ENCODE data around the gene HOXB3. TPM values are rescaled to one million over a fixed set of nuclear protein-coding genes. Genes with fewer than 3 reads are reported as not detected.
"Not testable (repeated sequence)": the region's sequence is repeated elsewhere in the genome, so short reads cannot be mapped to it uniquely, and the experiment has no call there.

Gene HOXB3
- total RNA-seq, 2 experiments from 2014 or later = 10.5 to 13.6 TPM

- peak; percentile 66 for DNase-seq
- POLR2A ChIA-PET = interaction anchor here (1.2 to 1.5 kb wide), 4 partner anchors 28 to 38 kb away, joined by 3 to 7 read pairs (median 4); no protein-coding TSS in a partner anchor
- peak overlapping the region; percentile 97 for H3K27ac Mint-ChIP-seq
- H3K4me1 Mint-ChIP-seq = peaks cover 50% of the 10 kb centered on the region
- peak overlapping the region; percentile 96 for H3K4me3 Mint-ChIP-seq
- no peaks in the 10 kb centered on the region for H3K9me3 Mint-ChIP-seq
- H3K27me3 Mint-ChIP-seq = peaks cover 18% of the 10 kb centered on the region
- H3K36me3 Mint-ChIP-seq = peaks cover 8% of the 10 kb centered on the region
- ATAC-seq (ENCODE audit: low read depth) = peak; percentile 30
These were observed 46.1 kb downstream of the HOXB3 start for GRCh38 chr17:48543854-48544348.

- Mint-ChIP-seq H3K27ac (peak overlapping the region; percentile 97), H3K4me1 (peaks cover 46% of the 10 kb centered on the region), H3K27me3 (peaks cover 18% of the 10 kb centered on the region), H3K4me3 (peak overlapping the region; percentile 96), H3K36me3 (peaks cover 8% of the 10 kb centered on the region), H3K9me3 (no peaks in the 10 kb centered on the region)
- POLR2A ChIA-PET = interaction anchor here (0.5 to 1.5 kb wide), 5 partner anchors 28 to 1187 kb away, joined by 3 to 7 read pairs (median 3); no protein-coding TSS in a partner anchor
- DNase-seq (peak; percentile 80), ATAC-seq (ENCODE audit: low read depth) (peak; percentile 62)
These were observed 46.8 kb downstream of the HOXB3 start for GRCh38 chr17:48543107-48543853.

- DNase-seq = no peak
- H3K4me3 Mint-ChIP-seq = peak overlapping the region; percentile 96
- no peaks in the 10 kb centered on the region for H3K9me3 Mint-ChIP-seq
- ATAC-seq (ENCODE audit: low read depth) = no peak
- H3K4me1 Mint-ChIP-seq = peaks cover 41% of the 10 kb centered on the region
- peaks cover 18% of the 10 kb centered on the region for H3K27me3 Mint-ChIP-seq
- H3K27ac Mint-ChIP-seq = peak overlapping the region; percentile 96
- H3K36me3 Mint-ChIP-seq = peaks cover 8% of the 10 kb centered on the region
- POLR2A ChIA-PET = interaction anchor here (0.5 to 1.5 kb wide), 3 partner anchors 31 to 1186 kb away, joined by 3 to 7 read pairs (median 4); partner anchors contain the start of gene HOXB5
These were observed 47.3 kb downstream of the HOXB3 start for GRCh38 chr17:48542698-48543106.

GRCh38 chr17:48542114-48542656 lies 47.9 kb downstream of the HOXB3 start:
- peaks cover 38% of the 10 kb centered on the region for H3K4me1 Mint-ChIP-seq
- DNase-seq (peak; percentile 52), ATAC-seq (ENCODE audit: low read depth) (no peak)
- peak overlapping the region; percentile 92 for H3K27ac Mint-ChIP-seq
- POLR2A ChIA-PET = interaction anchor here (0.5 to 2.9 kb wide), 8 partner anchors 27 to 1186 kb away, joined by 3 to 21 read pairs (median 3); partner anchors contain the start of gene HOXB5
- no peaks in the 10 kb centered on the region for H3K9me3 Mint-ChIP-seq
- peaks cover 8% of the 10 kb centered on the region for H3K36me3 Mint-ChIP-seq
- H3K4me3 Mint-ChIP-seq = peak overlapping the region; percentile 96
- peaks cover 23% of the 10 kb centered on the region for H3K27me3 Mint-ChIP-seq

- Mint-ChIP-seq H3K36me3 (peaks cover 8% of the 10 kb centered on the region), H3K9me3 (no peaks in the 10 kb centered on the region), H3K27me3 (peaks cover 25% of the 10 kb centered on the region), H3K27ac (peak overlapping the region; percentile 92), H3K4me1 (peaks cover 34% of the 10 kb centered on the region), H3K4me3 (peak overlapping the region; percentile 96)
- peak; percentile 70 for DNase-seq
- POLR2A ChIA-PET = interaction anchor here (0.6 to 2.9 kb wide), 8 partner anchors 27 to 190 kb away, joined by 3 to 21 read pairs (median 4); partner anchors contain the start of gene HOXB5
- ATAC-seq (ENCODE audit: low read depth) = no peak
These were observed 48.4 kb downstream of the HOXB3 start for GRCh38 chr17:48541577-48542113.

- H3K9me3 Mint-ChIP-seq = no peaks in the 10 kb centered on the region
- H3K36me3 Mint-ChIP-seq = peaks cover 8% of the 10 kb centered on the region
- peak overlapping the region; percentile 92 for H3K27ac Mint-ChIP-seq
- H3K4me3 Mint-ChIP-seq = peak overlapping the region; percentile 96
- POLR2A ChIA-PET = interaction anchor here (1.3 to 2.9 kb wide), 6 partner anchors 26 to 41 kb away, joined by 3 to 21 read pairs (median 4); no protein-coding TSS in a partner anchor
- DNase-seq = no peak
- ATAC-seq (ENCODE audit: low read depth) = no peak
- peaks cover 29% of the 10 kb centered on the region for H3K4me1 Mint-ChIP-seq
- H3K27me3 Mint-ChIP-seq = peaks cover 28% of the 10 kb centered on the region
These were observed 48.9 kb downstream of the HOXB3 start for GRCh38 chr17:48541036-48541576.

GRCh38 chr17:48540213-48540612 lies 49.8 kb downstream of the HOXB3 start:
- no peak for ATAC-seq (ENCODE audit: low read depth)
- peaks cover 8% of the 10 kb centered on the region for H3K36me3 Mint-ChIP-seq
- peak overlapping the region; percentile 18 for H3K4me3 Mint-ChIP-seq

GRCh38 chr17:48539177-48539576 lies 50.9 kb downstream of the HOXB3 start:
- no peak for DNase-seq
- Mint-ChIP-seq H3K4me3 (no peak overlapping the region), H3K27me3 (peaks cover 27% of the 10 kb centered on the region), H3K36me3 (peaks cover 8% of the 10 kb centered on the region), H3K9me3 (no peaks in the 10 kb centered on the region), H3K27ac (no peak overlapping the region), H3K4me1 (peaks cover 21% of the 10 kb centered on the region)
- POLR2A ChIA-PET = no interaction called here
- ATAC-seq (ENCODE audit: low read depth) = no peak

More at GRCh38 chr17:48540213-48540612, 49.8 kb downstream of the HOXB3 start:
- H3K27me3 Mint-ChIP-seq = peaks cover 28% of the 10 kb centered on the region
- H3K4me1 Mint-ChIP-seq = peaks cover 21% of the 10 kb centered on the region
- no peaks in the 10 kb centered on the region for H3K9me3 Mint-ChIP-seq
- POLR2A ChIA-PET = interaction anchor here (0.7 to 2.9 kb wide), 4 partner anchors 27 to 995 kb away, joined by 3 to 21 read pairs (median 5); no protein-coding TSS in a partner anchor
- H3K27ac Mint-ChIP-seq = peak overlapping the region; percentile 57
- DNase-seq = no peak

- H3K27me3 Mint-ChIP-seq = peaks cover 20% of the 10 kb centered on the region
- peaks cover 15% of the 10 kb centered on the region for H3K4me1 Mint-ChIP-seq
- H3K4me3 Mint-ChIP-seq = no peak overlapping the region
- ATAC-seq (ENCODE audit: low read depth) (no peak), DNase-seq (no peak)
- peaks cover 3% of the 10 kb centered on the region for H3K36me3 Mint-ChIP-seq
- H3K27ac Mint-ChIP-seq = no peak overlapping the region
- no peaks in the 10 kb centered on the region for H3K9me3 Mint-ChIP-seq
- POLR2A ChIA-PET = no interaction called here
These were observed 52.7 kb downstream of the HOXB3 start for GRCh38 chr17:48537316-48537715.

- H3K9me3 Mint-ChIP-seq; ATAC-seq (ENCODE audit: low read depth); H3K27ac Mint-ChIP-seq; H3K36me3 Mint-ChIP-seq; DNase-seq; H3K4me1 Mint-ChIP-seq; H3K4me3 Mint-ChIP-seq: not testable (repeated sequence)
- POLR2A ChIA-PET = interaction anchor here (0.9 to 1.4 kb wide), 2 partner anchors 15 to 30 kb away, joined by 3 to 4 read pairs; no protein-coding TSS in a partner anchor
- peaks cover 22% of the 10 kb centered on the region for H3K27me3 Mint-ChIP-seq
These were observed 54.1 kb downstream of the HOXB3 start for GRCh38 chr17:48535793-48536559.

- Mint-ChIP-seq H3K27ac (no peak overlapping the region), H3K9me3 (no peaks in the 10 kb centered on the region), H3K27me3 (peaks cover 19% of the 10 kb centered on the region), H3K4me3 (no peak overlapping the region), H3K4me1 (no peaks in the 10 kb centered on the region), H3K36me3 (no peaks in the 10 kb centered on the region)
- POLR2A ChIA-PET = no interaction called here
- DNase-seq (no peak), ATAC-seq (ENCODE audit: low read depth) (no peak)
These were observed 57.8 kb downstream of the HOXB3 start for GRCh38 chr17:48532261-48532660.

GRCh38 chr17:48530887-48531272 lies 59.2 kb downstream of the HOXB3 start, which contains the start of gene HOXB1:
Gene HOXB1 (minus strand): TSS chr17:48531011. CDS start chr17:48530904, 107 bp downstream.
- POLR2A ChIA-PET = no interaction called here
- no peaks in the 10 kb centered on the region for H3K9me3 Mint-ChIP-seq
- H3K4me1 Mint-ChIP-seq = no peaks in the 10 kb centered on the region
- no peak within 1 kb of the TSS for H3K4me3 Mint-ChIP-seq
- no peak within 1 kb of the TSS for H3K27ac Mint-ChIP-seq
- H3K36me3 Mint-ChIP-seq = no peaks in the 10 kb centered on the region
- H3K27me3 Mint-ChIP-seq = peaks cover 21% of the 10 kb centered on the region
- ATAC-seq (ENCODE audit: low read depth) (no peak), DNase-seq (no peak)
